Panc1 (cell line): ENCODE results near the gene PET100. TPM values are rescaled to one million over a fixed set of nuclear protein-coding genes. Genes with fewer than 3 reads are reported as not detected.

Source experiments
- ATAC-seq: fragments of 200-7000 bp; cut with Tn5 transposase; 2 replicates; pipeline ENCODE4 v1.9.1; 2020; ENCODE audit warnings: mild to moderate bottlenecking, moderate library complexity
- BruUV-seq: library from RNA; stranded (reverse); fragments of 400-500 nt; replicated peaks from 2 replicates; lab custom pipeline; 2021; lab: Mats Ljungman, UMichigan
- CTCF ChIA-PET: fragments of 300-600 bp; sonication (Branson Sonifier 250); formaldehyde crosslinking; loops from one replicate; lab custom pipeline; 2022; ENCODE audit warnings: antibody characterized with exemption; lab: Charles Lee
- POLR2A ChIA-PET: fragments of 300-600 bp; sonication (Branson Sonifier 250); formaldehyde crosslinking; loops from one replicate; lab custom pipeline; 2022; ENCODE audit warnings: antibody characterized with exemption; lab: Charles Lee
- DNase-seq: peaks from one replicate; pipeline ENCODE4 v3.0.0-alpha.2; 2010; ENCODE audit warnings: low read depth, low spot score
- H3K27ac ChIP-seq: 2 replicates; pipeline ENCODE4 v1.5.1; 2011; ENCODE audit warnings: mild to moderate bottlenecking, low read length, inconsistent platforms
- H3K27me3 ChIP-seq: fragments of 200-500 bp; sonication (Bioruptor generic); 2 replicates; pipeline ENCODE4 v1.6.0; 2014; ENCODE audit warnings: low read length, inconsistent platforms; ENCODE audit not compliant: control insufficient read depth, insufficient read depth
- H3K36me3 ChIP-seq: fragments of 200-500 bp; sonication (Bioruptor generic); 2 replicates; pipeline ENCODE4 v1.5.1; 2014; ENCODE audit warnings: inconsistent platforms, mild to moderate bottlenecking, low read length, moderate library complexity; ENCODE audit not compliant: control insufficient read depth, insufficient read depth
- H3K4me1 ChIP-seq: 2 replicates; pipeline ENCODE4 v1.5.1; 2011; ENCODE audit warnings: inconsistent platforms, mild to moderate bottlenecking, low read length, moderate library complexity; ENCODE audit not compliant: control insufficient read depth, insufficient read depth
- H3K4me3 ChIP-seq, 2 experiments: 2 replicates each; pipeline ENCODE4 v1.5.1; 2011 to 2012; ENCODE audit warnings: low read depth in 2 of 2, low read length in 2 of 2, mild to moderate bottlenecking in 2 of 2, inconsistent platforms in 1 of 2, moderate library complexity in 1 of 2
- H3K9me3 ChIP-seq: fragments of 200-500 bp; sonication (Bioruptor generic); 2 replicates; pipeline ENCODE4 v1.5.1; 2014; ENCODE audit warnings: low read depth, mild to moderate bottlenecking, inconsistent platforms, low read length, moderate library complexity; ENCODE audit not compliant: control insufficient read depth, insufficient read depth
- CTCF ChIP-seq: fragments of 450-650 bp; IDR thresholded peaks from 2 replicates; pipeline ENCODE4 v1.5.1; 2017; ENCODE audit warnings: mild to moderate bottlenecking
- POLR2AphosphoS5 ChIP-seq: IDR thresholded peaks from 2 replicates; pipeline ENCODE4 v1.6.1; 2012; ENCODE audit warnings: mild to moderate bottlenecking, low read depth, low read length, moderate library complexity
- REST ChIP-seq, 2 experiments: IDR thresholded peaks; 2 replicates each; pipeline ENCODE4 v1.6.1; 2011 to 2012; ENCODE audit warnings: low read depth in 2 of 2, control low read depth in 1 of 2, low read length in 1 of 2, mild to moderate bottlenecking in 1 of 2, moderate library complexity in 1 of 2; ENCODE audit not compliant: insufficient read depth in 1 of 2
- SIN3A ChIP-seq: IDR thresholded peaks from 2 replicates; pipeline ENCODE4 v1.6.1; 2012; ENCODE audit warnings: low read depth, mild to moderate bottlenecking, low read length, moderate library complexity, borderline replicate concordance; ENCODE audit not compliant: insufficient read depth
- TCF7L2 ChIP-seq: IDR thresholded peaks from 2 replicates; pipeline ENCODE4 v1.6.1; 2011; ENCODE audit warnings: mild to moderate bottlenecking, low read depth, low read length, inconsistent platforms
- in situ Hi-C: cut with HindIII; loops from 2 replicates; pipeline ENCODE4 v1.10.0; 2016; ENCODE audit warnings: low sequenced_read_pairs, low pct_unique_long_range_greater_than_20kb
- intact Hi-C: fragments of 100-400 bp; cut with micrococcal nuclease; formaldehyde crosslinking; loops from one replicate; pipeline ENCODE4 v1.10.0; 2022; ENCODE audit not compliant: unreplicated experiment
- total RNA-seq: library from RNA; stranded (reverse); gene quantifications from one replicate; pipeline ENCODE4 v1.2.1, GENCODE V29; 2021; ENCODE audit not compliant: unreplicated experiment

Gene PET100
- total RNA-seq, 1 experiment from 2014 or later = 109 TPM

- Histone ChIP-seq H3K27me3 (no peaks in the 10 kb centered on the region), H3K27ac (no peak overlapping the region), H3K4me3 (no peak overlapping the region), H3K9me3 (no peaks in the 10 kb centered on the region), H3K4me1 (peaks cover 4% of the 10 kb centered on the region; the same call in 1 of the 2 replicates), H3K36me3 (peaks cover 7% of the 10 kb centered on the region; the same call in 1 of the 2 replicates)
- no peak for DNase-seq
- no peak for ATAC-seq
- ChIA-PET POLR2A (no interaction called here), CTCF (no interaction called here)
- in situ Hi-C loops = no loop called here
- intact Hi-C loops = no loop called here
- no peak for TF ChIP-seq SIN3A
- TF ChIP-seq POLR2AphosphoS5 = no peak
- no peak for TF ChIP-seq REST (IDR thresholded peaks at IDR 0.05; ENCODE audit: insufficient read depth in 1 of 2, low read depth in 2 of 2, low read length in 1 of 2)
- TF ChIP-seq CTCF = no peak
- no peak for TF ChIP-seq TCF7L2
- no TSS peak for BruUV-seq
These were observed 4.8 kb upstream of the PET100 start for GRCh38 chr19:7624810-7625209.

GRCh38 chr19:7625763-7626372 is 3.7 kb upstream of the PET100 start:
- H3K27ac ChIP-seq = no peak overlapping the region
- no peak overlapping the region for H3K4me3 ChIP-seq
- no peak for DNase-seq
- ATAC-seq = no peak
- no TSS peak for BruUV-seq
- TF ChIP-seq TCF7L2 (no peak), REST (IDR thresholded peaks at IDR 0.05; ENCODE audit: insufficient read depth in 1 of 2, low read depth in 2 of 2, low read length in 1 of 2) (no peak), CTCF (no peak), POLR2AphosphoS5 (no peak), SIN3A (no peak)
- ChIA-PET POLR2A (interaction anchor here (0.6 kb wide), 1 partner anchor 12 kb away, joined by 3 read pairs; no protein-coding TSS in a partner anchor), CTCF (no interaction called here)
- H3K36me3 ChIP-seq = peaks cover 11% of the 10 kb centered on the region; the same call in 1 of the 2 replicates
- H3K9me3 ChIP-seq = no peaks in the 10 kb centered on the region
- no peaks in the 10 kb centered on the region for H3K27me3 ChIP-seq
- H3K4me1 ChIP-seq = peaks cover 9% of the 10 kb centered on the region; the same call in 1 of the 2 replicates
- intact Hi-C loops = no loop called here
- in situ Hi-C loops = no loop called here
